GM23338 (cell line): Measurements from ENCODE around the gene DGKB. TPM values are rescaled to one million over a fixed set of nuclear protein-coding genes. Genes with fewer than 3 reads are reported as not detected.
A peak's percentile ranks its signal among the peaks of the same experiment; 100 is the strongest.

ENCODE experiments used
- ATAC-seq: fragments of 200-7000 bp; cut with Tn5 transposase; 3 replicates; pipeline ENCODE4 v1.9.1; 2020
- DNase-seq: peaks from one replicate; pipeline ENCODE4 v3.0.0-alpha.2; 2015; ENCODE audit warnings: low spot score
- H2AFZ ChIP-seq: fragments of 200-600 bp; sonication (generic); 2 replicates; pipeline ENCODE4 v1.8.0; 2016; ENCODE audit warnings: antibody characterized with exemption, mild to moderate bottlenecking, moderate library complexity
- H3F3A ChIP-seq: fragments of 200-600 bp; sonication (generic); replicated peaks from 2 replicates; pipeline ENCODE4 v1.8.0; 2017; ENCODE audit warnings: antibody characterized with exemption, mixed run types, low read depth
- H3K27ac ChIP-seq: fragments of 200-600 bp; sonication (generic); 2 replicates; pipeline ENCODE4 v1.6.1; 2016; ENCODE audit warnings: low read depth
- H3K27me3 ChIP-seq: fragments of 200-600 bp; sonication (generic); 2 replicates; pipeline ENCODE4 v1.8.0; 2016; ENCODE audit warnings: mild to moderate bottlenecking, mixed run types, moderate library complexity; ENCODE audit not compliant: insufficient read depth
- H3K36me3 ChIP-seq: fragments of 200-600 bp; sonication (generic); 2 replicates; pipeline ENCODE4 v1.8.0; 2016; ENCODE audit warnings: mild to moderate bottlenecking; ENCODE audit not compliant: insufficient read depth
- H3K4me1 ChIP-seq: fragments of 200-600 bp; sonication (generic); 2 replicates; pipeline ENCODE4 v1.8.0; 2016; ENCODE audit warnings: mild to moderate bottlenecking, moderate library complexity; ENCODE audit not compliant: insufficient read depth
- H3K4me2 ChIP-seq: fragments of 200-600 bp; sonication (generic); 2 replicates; pipeline ENCODE4 v1.7.1; 2017; ENCODE audit warnings: mixed run types
- H3K4me3 ChIP-seq: fragments of 200-600 bp; sonication (generic); 2 replicates; pipeline ENCODE4 v1.6.1; 2016; ENCODE audit warnings: mixed run types
- H3K79me2 ChIP-seq: fragments of 200-600 bp; sonication (generic); replicated peaks from 2 replicates; pipeline ENCODE4 v1.8.0; 2017; ENCODE audit warnings: mild to moderate bottlenecking; ENCODE audit not compliant: insufficient read depth
- H3K9me2 ChIP-seq: fragments of 200-600 bp; sonication (generic); 2 replicates; pipeline ENCODE4 v1.8.0; 2017; ENCODE audit not compliant: insufficient read depth
- H4K20me1 ChIP-seq: fragments of 200-600 bp; sonication (generic); replicated peaks from 2 replicates; pipeline ENCODE4 v1.8.0; 2017; ENCODE audit warnings: mild to moderate bottlenecking; ENCODE audit not compliant: insufficient read depth
- H3K27ac Mint-ChIP-seq: 2 replicates; pipeline ENCODE4 v1.8.0; 2020; ENCODE audit warnings: inconsistent platforms, mild to moderate bottlenecking, moderate library complexity, mixed read lengths
- H3K27me3 Mint-ChIP-seq: 3 replicates; pipeline ENCODE4 v1.8.0; 2022; ENCODE audit warnings: low read depth, mild to moderate bottlenecking, moderate library complexity, mixed read lengths, inconsistent platforms; ENCODE audit not compliant: insufficient read depth, poor library complexity
- H3K36me3 Mint-ChIP-seq: 3 replicates; pipeline ENCODE4 v1.8.0; 2021; ENCODE audit warnings: low read depth, mild to moderate bottlenecking, inconsistent platforms, moderate library complexity, mixed read lengths
- H3K4me1 Mint-ChIP-seq: 3 replicates; pipeline ENCODE4 v1.8.0; 2020; ENCODE audit warnings: mild to moderate bottlenecking, inconsistent platforms, mixed read lengths
- H3K4me3 Mint-ChIP-seq: 3 replicates; pipeline ENCODE4 v1.8.0; 2021; ENCODE audit warnings: moderate library complexity, mild to moderate bottlenecking, inconsistent platforms, mixed read lengths
- H3K9me3 Mint-ChIP-seq: 3 replicates; pipeline ENCODE4 v1.8.0; 2020; ENCODE audit warnings: moderate library complexity, mild to moderate bottlenecking, inconsistent platforms, mixed read lengths
- JUNB ChIP-seq: IDR thresholded peaks from one replicate; pipeline ENCODE4 v1.6.1; 2016; ENCODE audit warnings: antibody characterized with exemption; ENCODE audit not compliant: unreplicated experiment
- NANOG ChIP-seq: IDR thresholded peaks from 2 replicates; pipeline ENCODE4 v1.6.1; 2016; ENCODE audit warnings: antibody characterized with exemption, borderline replicate concordance
- STAT1 ChIP-seq: IDR thresholded peaks from one replicate; pipeline ENCODE4 v1.6.1; 2016; ENCODE audit warnings: antibody characterized with exemption; ENCODE audit not compliant: unreplicated experiment
- ZNF331 ChIP-seq: fragments of 250-450 bp; sonication (Bioruptor Pico); IDR thresholded peaks from 2 replicates; pipeline ENCODE4 v1.5.0; 2020; ENCODE audit warnings: low read depth, mild to moderate bottlenecking, moderate library complexity
- polyA plus RNA-seq: library from polyadenylated mRNA; unstranded; fragments of >200 nt; fragmentation: Nextera tagmentation; extraction: Ambion mirVana; gene quantifications from 2 replicates; pipeline ENCODE4 v1.2.1, GENCODE V29; 2016
- total RNA-seq: library from RNA; depleted of rRNA; stranded (reverse); fragments of >200 nt; shearing (Covaris generic); gene quantifications from 2 replicates; pipeline ENCODE4 v1.2.3, GENCODE V29; 2014
- TF ChIP-seq, protein P1 (sequence below): fragments of 250-450 bp; sonication (Bioruptor Pico); IDR thresholded peaks from 2 replicates; pipeline ENCODE4 v1.5.0; 2020; ENCODE audit warnings: mild to moderate bottlenecking, moderate library complexity
- TF ChIP-seq, protein P2 (sequence below): IDR thresholded peaks from 2 replicates; pipeline ENCODE4 v1.6.1; 2016; ENCODE audit warnings: antibody characterized with exemption
- TF ChIP-seq, protein P3 (sequence below), 2 experiments: fragments of 200-600 bp in 1 of 2; sonication (generic) in 1 of 2; conservative IDR thresholded peaks; 2 replicates each; pipeline versions ENCODE4 v1.5.1 to v1.6.1; 2016 to 2017; ENCODE audit warnings: antibody characterized with exemption in 2 of 2, low read depth in 2 of 2, mild to moderate bottlenecking in 2 of 2, moderate library complexity in 1 of 2

Gene DGKB
- total and polyA plus RNA-seq, 2 experiments from 2014 or later, result 4.8 to 11.5 TPM

GRCh38 chr7:14542624-14543023 lies 359.9 kb downstream of the DGKB start (continued):
- TF ChIP-seq, protein P1, sequence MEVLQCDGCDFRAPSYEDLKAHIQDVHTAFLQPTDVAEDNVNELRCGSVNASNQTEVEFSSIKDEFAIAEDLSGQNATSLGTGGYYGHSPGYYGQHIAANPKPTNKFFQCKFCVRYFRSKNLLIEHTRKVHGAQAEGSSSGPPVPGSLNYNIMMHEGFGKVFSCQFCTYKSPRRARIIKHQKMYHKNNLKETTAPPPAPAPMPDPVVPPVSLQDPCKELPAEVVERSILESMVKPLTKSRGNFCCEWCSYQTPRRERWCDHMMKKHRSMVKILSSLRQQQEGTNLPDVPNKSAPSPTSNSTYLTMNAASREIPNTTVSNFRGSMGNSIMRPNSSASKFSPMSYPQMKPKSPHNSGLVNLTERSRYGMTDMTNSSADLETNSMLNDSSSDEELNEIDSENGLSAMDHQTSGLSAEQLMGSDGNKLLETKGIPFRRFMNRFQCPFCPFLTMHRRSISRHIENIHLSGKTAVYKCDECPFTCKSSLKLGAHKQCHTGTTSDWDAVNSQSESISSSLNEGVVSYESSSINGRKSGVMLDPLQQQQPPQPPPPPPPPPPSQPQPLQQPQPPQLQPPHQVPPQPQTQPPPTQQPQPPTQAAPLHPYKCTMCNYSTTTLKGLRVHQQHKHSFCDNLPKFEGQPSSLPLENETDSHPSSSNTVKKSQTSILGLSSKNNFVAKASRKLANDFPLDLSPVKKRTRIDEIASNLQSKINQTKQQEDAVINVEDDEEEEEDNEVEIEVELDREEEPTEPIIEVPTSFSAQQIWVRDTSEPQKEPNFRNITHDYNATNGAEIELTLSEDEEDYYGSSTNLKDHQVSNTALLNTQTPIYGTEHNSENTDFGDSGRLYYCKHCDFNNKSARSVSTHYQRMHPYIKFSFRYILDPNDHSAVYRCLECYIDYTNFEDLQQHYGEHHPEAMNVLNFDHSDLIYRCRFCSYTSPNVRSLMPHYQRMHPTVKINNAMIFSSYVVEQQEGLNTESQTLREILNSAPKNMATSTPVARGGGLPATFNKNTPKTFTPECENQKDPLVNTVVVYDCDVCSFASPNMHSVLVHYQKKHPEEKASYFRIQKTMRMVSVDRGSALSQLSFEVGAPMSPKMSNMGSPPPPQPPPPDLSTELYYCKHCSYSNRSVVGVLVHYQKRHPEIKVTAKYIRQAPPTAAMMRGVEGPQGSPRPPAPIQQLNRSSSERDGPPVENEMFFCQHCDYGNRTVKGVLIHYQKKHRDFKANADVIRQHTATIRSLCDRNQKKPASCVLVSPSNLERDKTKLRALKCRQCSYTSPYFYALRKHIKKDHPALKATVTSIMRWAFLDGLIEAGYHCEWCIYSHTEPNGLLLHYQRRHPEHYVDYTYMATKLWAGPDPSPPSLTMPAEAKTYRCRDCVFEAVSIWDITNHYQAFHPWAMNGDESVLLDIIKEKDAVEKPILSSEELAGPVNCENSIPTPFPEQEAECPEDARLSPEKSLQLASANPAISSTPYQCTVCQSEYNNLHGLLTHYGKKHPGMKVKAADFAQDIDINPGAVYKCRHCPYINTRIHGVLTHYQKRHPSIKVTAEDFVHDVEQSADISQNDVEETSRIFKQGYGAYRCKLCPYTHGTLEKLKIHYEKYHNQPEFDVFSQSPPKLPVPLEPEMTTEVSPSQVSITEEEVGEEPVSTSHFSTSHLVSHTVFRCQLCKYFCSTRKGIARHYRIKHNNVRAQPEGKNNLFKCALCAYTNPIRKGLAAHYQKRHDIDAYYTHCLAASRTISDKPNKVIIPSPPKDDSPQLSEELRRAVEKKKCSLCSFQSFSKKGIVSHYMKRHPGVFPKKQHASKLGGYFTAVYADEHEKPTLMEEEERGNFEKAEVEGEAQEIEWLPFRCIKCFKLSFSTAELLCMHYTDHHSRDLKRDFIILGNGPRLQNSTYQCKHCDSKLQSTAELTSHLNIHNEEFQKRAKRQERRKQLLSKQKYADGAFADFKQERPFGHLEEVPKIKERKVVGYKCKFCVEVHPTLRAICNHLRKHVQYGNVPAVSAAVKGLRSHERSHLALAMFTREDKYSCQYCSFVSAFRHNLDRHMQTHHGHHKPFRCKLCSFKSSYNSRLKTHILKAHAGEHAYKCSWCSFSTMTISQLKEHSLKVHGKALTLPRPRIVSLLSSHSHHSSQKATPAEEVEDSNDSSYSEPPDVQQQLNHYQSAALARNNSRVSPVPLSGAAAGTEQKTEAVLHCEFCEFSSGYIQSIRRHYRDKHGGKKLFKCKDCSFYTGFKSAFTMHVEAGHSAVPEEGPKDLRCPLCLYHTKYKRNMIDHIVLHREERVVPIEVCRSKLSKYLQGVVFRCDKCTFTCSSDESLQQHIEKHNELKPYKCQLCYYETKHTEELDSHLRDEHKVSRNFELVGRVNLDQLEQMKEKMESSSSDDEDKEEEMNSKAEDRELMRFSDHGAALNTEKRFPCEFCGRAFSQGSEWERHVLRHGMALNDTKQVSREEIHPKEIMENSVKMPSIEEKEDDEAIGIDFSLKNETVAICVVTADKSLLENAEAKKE (CRISPR knock-in tag), result no peak
- TF ChIP-seq ZNF331 (CRISPR knock-in tag) (no peak), STAT1 (no peak)

- H4K20me1 ChIP-seq, result no peaks in the 10 kb centered on the region
- no peaks in the 10 kb centered on the region for H3K36me3 ChIP-seq
- TF ChIP-seq NANOG (no peak), JUNB (no peak), ZNF331 (CRISPR knock-in tag) (no peak)
- TF ChIP-seq, protein P2, sequence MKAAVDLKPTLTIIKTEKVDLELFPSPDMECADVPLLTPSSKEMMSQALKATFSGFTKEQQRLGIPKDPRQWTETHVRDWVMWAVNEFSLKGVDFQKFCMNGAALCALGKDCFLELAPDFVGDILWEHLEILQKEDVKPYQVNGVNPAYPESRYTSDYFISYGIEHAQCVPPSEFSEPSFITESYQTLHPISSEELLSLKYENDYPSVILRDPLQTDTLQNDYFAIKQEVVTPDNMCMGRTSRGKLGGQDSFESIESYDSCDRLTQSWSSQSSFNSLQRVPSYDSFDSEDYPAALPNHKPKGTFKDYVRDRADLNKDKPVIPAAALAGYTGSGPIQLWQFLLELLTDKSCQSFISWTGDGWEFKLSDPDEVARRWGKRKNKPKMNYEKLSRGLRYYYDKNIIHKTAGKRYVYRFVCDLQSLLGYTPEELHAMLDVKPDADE, result no peak
- TF ChIP-seq, protein P3, sequence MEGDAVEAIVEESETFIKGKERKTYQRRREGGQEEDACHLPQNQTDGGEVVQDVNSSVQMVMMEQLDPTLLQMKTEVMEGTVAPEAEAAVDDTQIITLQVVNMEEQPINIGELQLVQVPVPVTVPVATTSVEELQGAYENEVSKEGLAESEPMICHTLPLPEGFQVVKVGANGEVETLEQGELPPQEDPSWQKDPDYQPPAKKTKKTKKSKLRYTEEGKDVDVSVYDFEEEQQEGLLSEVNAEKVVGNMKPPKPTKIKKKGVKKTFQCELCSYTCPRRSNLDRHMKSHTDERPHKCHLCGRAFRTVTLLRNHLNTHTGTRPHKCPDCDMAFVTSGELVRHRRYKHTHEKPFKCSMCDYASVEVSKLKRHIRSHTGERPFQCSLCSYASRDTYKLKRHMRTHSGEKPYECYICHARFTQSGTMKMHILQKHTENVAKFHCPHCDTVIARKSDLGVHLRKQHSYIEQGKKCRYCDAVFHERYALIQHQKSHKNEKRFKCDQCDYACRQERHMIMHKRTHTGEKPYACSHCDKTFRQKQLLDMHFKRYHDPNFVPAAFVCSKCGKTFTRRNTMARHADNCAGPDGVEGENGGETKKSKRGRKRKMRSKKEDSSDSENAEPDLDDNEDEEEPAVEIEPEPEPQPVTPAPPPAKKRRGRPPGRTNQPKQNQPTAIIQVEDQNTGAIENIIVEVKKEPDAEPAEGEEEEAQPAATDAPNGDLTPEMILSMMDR (conservative IDR thresholded peaks at IDR 0.05; ENCODE audit: low read depth in 2 of 2), result no peak
- TF ChIP-seq, protein P1 (CRISPR knock-in tag), result no peak
Measured at GRCh38 chr7:14521183-14521582, 381.4 kb downstream of the DGKB start.

More at GRCh38 chr7:14521183-14521582, 381.4 kb downstream of the DGKB start:
- H3K4me3 Mint-ChIP-seq, result no peak overlapping the region
- H3K9me2 ChIP-seq, result no peaks in the 10 kb centered on the region
- ATAC-seq (no peak), DNase-seq (no peak)
- no peaks in the 10 kb centered on the region for H3K4me1 Mint-ChIP-seq
- peaks cover 4% of the 10 kb centered on the region; the same call in 1 of the 3 replicates for H3K36me3 Mint-ChIP-seq
- no peaks in the 10 kb centered on the region for H3K4me1 ChIP-seq
- peak overlapping the region; percentile 22 for H3K27ac Mint-ChIP-seq
- H3K9me3 Mint-ChIP-seq, result peaks cover 9% of the 10 kb centered on the region; the same call in 1 of the 3 replicates
- H3K79me2 ChIP-seq, result no peaks in the 10 kb centered on the region
- no peak overlapping the region for H3K27ac ChIP-seq
- H3K4me3 ChIP-seq, result no peak overlapping the region
- no peaks in the 10 kb centered on the region for H3K27me3 Mint-ChIP-seq
- H2AFZ ChIP-seq, result no peak overlapping the region
- H3K4me2 ChIP-seq, result no peak overlapping the region
- no peaks in the 10 kb centered on the region for H3F3A ChIP-seq
- no peaks in the 10 kb centered on the region for H3K27me3 ChIP-seq
